Stimulated activated CD4-positive, alpha-beta T cell treated with anti-CD3 and anti-CD28 coated beads, Interleukin-1b, Interleukin-23, amount 100 ng/mL, for 48 hours (primary cell): ENCODE data around the gene USH1G.

ENCODE experiments used
- DNase-seq: peaks from one replicate; pipeline ENCODE4 v3.0.0-alpha.2; 2020

Gene USH1G

GRCh38 chr17:74953134-74953687 is 30.2 kb upstream of the USH1G start:
- DNase-seq, result no peak

GRCh38 chr17:74952431-74953133 is 29.5 kb upstream of the USH1G start:
- DNase-seq, result no peak

GRCh38 chr17:74951680-74952421 is 28.8 kb upstream of the USH1G start:
- no peak for DNase-seq

- DNase-seq, result no peak
These were observed 28.0 kb upstream of the USH1G start for GRCh38 chr17:74951065-74951464.

- DNase-seq, result no peak
These were observed 27.2 kb upstream of the USH1G start for GRCh38 chr17:74950207-74950606.

- no peak for DNase-seq
These were observed 26.5 kb upstream of the USH1G start for GRCh38 chr17:74949455-74950115.

- DNase-seq, result no peak
These were observed 24.1 kb upstream of the USH1G start for GRCh38 chr17:74947041-74947754.

GRCh38 chr17:74946641-74947040 is 23.6 kb upstream of the USH1G start:
- no peak for DNase-seq

GRCh38 chr17:74945543-74945942 is 22.5 kb upstream of the USH1G start:
- no peak for DNase-seq

GRCh38 chr17:74943808-74944522 is 20.9 kb upstream of the USH1G start:
- DNase-seq, result no peak

GRCh38 chr17:74941128-74941725 is 18.2 kb upstream of the USH1G start:
- no peak for DNase-seq

GRCh38 chr17:74939534-74939933 is 16.5 kb upstream of the USH1G start:
- no peak for DNase-seq

GRCh38 chr17:74938194-74938950 is 15.3 kb upstream of the USH1G start:
- DNase-seq, result no peak

GRCh38 chr17:74937064-74938051 is 14.3 kb upstream of the USH1G start:
- no peak for DNase-seq

- no peak for DNase-seq
These were observed 13.4 kb upstream of the USH1G start for GRCh38 chr17:74936470-74936799.

GRCh38 chr17:74935585-74936469 is 12.8 kb upstream of the USH1G start, which contains the start of gene OTOP3:
Gene OTOP3, plus strand, starts transcription at chr17:74935898. Its CDS starts 24 bp downstream, at chr17:74935922.
- no peak for DNase-seq

GRCh38 chr17:74935048-74935447 is 12.0 kb upstream of the USH1G start:
- no peak for DNase-seq

- DNase-seq, result no peak
These were observed 7.5 kb upstream of the USH1G start for GRCh38 chr17:74930535-74931036.

GRCh38 chr17:74928786-74929185 is 5.7 kb upstream of the USH1G start:
- no peak for DNase-seq
